OCI-LY1 (cell line): ENCODE measurements around the gene NALF2.

ENCODE experiments used
- H2AFZ ChIP-seq: fragments of 200-600 bp; sonication (generic), shearing (Covaris generic); 2 replicates; pipeline ENCODE4 v1.6.0; 2014; ENCODE audit warnings: antibody characterized with exemption, mild to moderate bottlenecking, low read length
- H3F3A ChIP-seq: fragments of 200-600 bp; sonication (generic), shearing (Covaris generic); 2 replicates; pipeline ENCODE4 v1.6.0; 2014; ENCODE audit warnings: mild to moderate bottlenecking, antibody characterized with exemption, low read length, moderate library complexity; ENCODE audit not compliant: insufficient read depth
- H3K27ac ChIP-seq: fragments of 200-600 bp; sonication (generic); 2 replicates; pipeline ENCODE4 v1.5.1; 2014; ENCODE audit warnings: low read length, mixed run types, mild to moderate bottlenecking, low read depth; ENCODE audit not compliant: poor library complexity, severe bottlenecking
- H3K27me3 ChIP-seq: fragments of 200-600 bp; sonication (generic); 2 replicates; pipeline ENCODE4 v1.6.0; 2014; ENCODE audit warnings: antibody characterized with exemption, mild to moderate bottlenecking, low read length, moderate library complexity; ENCODE audit not compliant: insufficient read depth
- H3K36me3 ChIP-seq: fragments of 200-600 bp; sonication (generic); 2 replicates; pipeline ENCODE4 v1.6.1; 2014; ENCODE audit warnings: mild to moderate bottlenecking, antibody characterized with exemption, low read length, moderate library complexity, mixed read lengths; ENCODE audit not compliant: insufficient read depth
- H3K4me1 ChIP-seq: fragments of 200-600 bp; sonication (generic); 2 replicates; pipeline ENCODE4 v1.5.1; 2014; ENCODE audit warnings: mild to moderate bottlenecking, low read length, moderate library complexity; ENCODE audit not compliant: insufficient read depth, severe bottlenecking
- H3K4me2 ChIP-seq: fragments of 200-600 bp; sonication (generic), shearing (Covaris generic); 2 replicates; pipeline ENCODE4 v1.6.1; 2014; ENCODE audit warnings: low read length
- H3K4me3 ChIP-seq: fragments of 200-600 bp; sonication (generic); 2 replicates; pipeline ENCODE4 v1.5.1; 2014; ENCODE audit warnings: low read length, low read depth, mild to moderate bottlenecking, mixed read lengths; ENCODE audit not compliant: poor library complexity, severe bottlenecking
- H3K79me2 ChIP-seq: fragments of 200-600 bp; shearing (Covaris generic); 2 replicates; pipeline ENCODE4 v1.6.1; 2016; ENCODE audit warnings: mixed run types, low read length, mixed read lengths; ENCODE audit not compliant: insufficient read depth
- H3K9ac ChIP-seq: fragments of 200-600 bp; sonication (generic), shearing (Covaris generic); 2 replicates; pipeline ENCODE4 v1.6.1; 2014; ENCODE audit warnings: mild to moderate bottlenecking, low read length, mixed read lengths
- H3K9me2 ChIP-seq: fragments of 200-600 bp; sonication (generic), shearing (Covaris generic); 2 replicates; pipeline ENCODE4 v1.6.1; 2014; ENCODE audit warnings: low read depth, mild to moderate bottlenecking, low read length, mixed read lengths
- H3K9me3 ChIP-seq: fragments of 200-600 bp; shearing (Covaris generic); 2 replicates; pipeline ENCODE4 v1.6.1; 2014; ENCODE audit warnings: low read length, mixed read lengths
- H4K20me1 ChIP-seq: fragments of 200-600 bp; sonication (generic), shearing (Covaris generic); 2 replicates; pipeline ENCODE4 v1.6.0; 2016; ENCODE audit warnings: mild to moderate bottlenecking, low read length; ENCODE audit not compliant: insufficient read depth
- CTCF ChIP-seq: fragments of 200-600 bp; sonication (generic), shearing (Covaris generic); IDR thresholded peaks from 2 replicates; pipeline ENCODE4 v1.5.1; 2017; ENCODE audit warnings: mild to moderate bottlenecking, antibody characterized with exemption, low read length, moderate library complexity, mixed read lengths
- EZH2 ChIP-seq: fragments of 200-600 bp; sonication (generic), shearing (Covaris generic); IDR thresholded peaks from 2 replicates; pipeline ENCODE4 v1.8.0; 2017; ENCODE audit warnings: borderline replicate concordance, mixed run types, mild to moderate bottlenecking, antibody characterized with exemption, low read length, moderate library complexity, mixed read lengths

The NALF2 gene

GRCh38 chrX:69546417-69546816 lies 42.3 kb downstream of the NALF2 start:
- Histone ChIP-seq H3K9me2 (no peaks in the 10 kb centered on the region), H3K36me3 (no peaks in the 10 kb centered on the region), H3K9ac (no peak overlapping the region), H3K79me2 (no peaks in the 10 kb centered on the region), H3K4me3 (no peak overlapping the region), H3K9me3 (no peaks in the 10 kb centered on the region), H3K27ac (no peak overlapping the region), H2AFZ (no peak overlapping the region), H3F3A (no peaks in the 10 kb centered on the region), H4K20me1 (no peaks in the 10 kb centered on the region), H3K4me1 (no peaks in the 10 kb centered on the region), H3K27me3 (no peaks in the 10 kb centered on the region), H3K4me2 (no peak overlapping the region)
- TF ChIP-seq CTCF (no peak), EZH2 (no peak)

GRCh38 chrX:69546978-69547377 lies 42.9 kb downstream of the NALF2 start:
- H3K27ac ChIP-seq: no peak overlapping the region
- H3K27me3 ChIP-seq: no peaks in the 10 kb centered on the region
- no peaks in the 10 kb centered on the region for H4K20me1 ChIP-seq
- H3K9ac ChIP-seq: no peak overlapping the region
- no peak overlapping the region for H3K4me2 ChIP-seq
- H3K4me3 ChIP-seq: no peak overlapping the region
- no peaks in the 10 kb centered on the region for H3K9me3 ChIP-seq
- H3F3A ChIP-seq: no peaks in the 10 kb centered on the region
- TF ChIP-seq EZH2 (no peak), CTCF (no peak)
- H3K36me3 ChIP-seq: no peaks in the 10 kb centered on the region
- H3K9me2 ChIP-seq: no peaks in the 10 kb centered on the region
- H3K4me1 ChIP-seq: no peaks in the 10 kb centered on the region
- no peaks in the 10 kb centered on the region for H3K79me2 ChIP-seq
- no peak overlapping the region for H2AFZ ChIP-seq

- TF ChIP-seq CTCF: no peak
- TF ChIP-seq EZH2: no peak
- Histone ChIP-seq H3F3A (no peaks in the 10 kb centered on the region), H4K20me1 (no peaks in the 10 kb centered on the region), H3K9me3 (no peaks in the 10 kb centered on the region), H3K27me3 (no peaks in the 10 kb centered on the region), H2AFZ (no peak overlapping the region), H3K27ac (no peak overlapping the region), H3K79me2 (no peaks in the 10 kb centered on the region), H3K9ac (no peak overlapping the region), H3K4me1 (no peaks in the 10 kb centered on the region), H3K4me2 (no peak overlapping the region), H3K4me3 (no peak overlapping the region), H3K36me3 (no peaks in the 10 kb centered on the region), H3K9me2 (no peaks in the 10 kb centered on the region)
Observed at GRCh38 chrX:69551421-69552009, 47.4 kb downstream of the NALF2 start.
